ENCODE data around the gene KRT73.

Gene KRT73

DNA sequence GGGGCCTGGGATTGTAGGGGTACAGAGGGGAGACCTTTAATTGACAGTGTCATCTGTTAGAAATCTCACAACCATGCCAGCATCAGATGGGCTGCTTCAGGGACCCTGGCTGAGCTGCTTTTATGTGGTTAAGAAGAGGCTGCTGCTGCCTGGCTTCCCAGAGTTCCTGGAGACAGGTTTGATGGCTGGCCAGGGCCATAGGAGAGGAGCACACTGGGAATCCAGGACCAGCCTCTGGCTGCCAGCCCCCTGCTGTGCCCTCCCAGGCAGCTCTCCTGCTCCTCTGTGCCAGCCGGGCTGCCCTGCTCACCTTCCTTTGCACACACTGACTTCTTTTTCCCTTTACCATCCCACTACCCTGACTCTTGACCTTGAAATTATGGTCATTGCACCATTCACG lies 507 bp upstream of the KRT73 start:
- DNase-seq (ENCODE audit: low read depth in 3 of 3): no peak

- DNase-seq (ENCODE audit: low read depth in 3 of 3): no peak
Measured at GRCh38 chr12:52617403-52617785, 965 bp downstream of the KRT73 start.

GRCh38 chr12:52616680-52617402 lies 1.5 kb downstream of the KRT73 start:
- DNase-seq (ENCODE audit: low read depth in 3 of 3): no peak

GRCh38 chr12:52615912-52616311 lies 2.4 kb downstream of the KRT73 start:
- DNase-seq (ENCODE audit: low read depth in 3 of 3): no peak

GRCh38 chr12:52615208-52615868 lies 3.0 kb downstream of the KRT73 start:
- DNase-seq (ENCODE audit: low read depth in 3 of 3): no peak

DNA sequence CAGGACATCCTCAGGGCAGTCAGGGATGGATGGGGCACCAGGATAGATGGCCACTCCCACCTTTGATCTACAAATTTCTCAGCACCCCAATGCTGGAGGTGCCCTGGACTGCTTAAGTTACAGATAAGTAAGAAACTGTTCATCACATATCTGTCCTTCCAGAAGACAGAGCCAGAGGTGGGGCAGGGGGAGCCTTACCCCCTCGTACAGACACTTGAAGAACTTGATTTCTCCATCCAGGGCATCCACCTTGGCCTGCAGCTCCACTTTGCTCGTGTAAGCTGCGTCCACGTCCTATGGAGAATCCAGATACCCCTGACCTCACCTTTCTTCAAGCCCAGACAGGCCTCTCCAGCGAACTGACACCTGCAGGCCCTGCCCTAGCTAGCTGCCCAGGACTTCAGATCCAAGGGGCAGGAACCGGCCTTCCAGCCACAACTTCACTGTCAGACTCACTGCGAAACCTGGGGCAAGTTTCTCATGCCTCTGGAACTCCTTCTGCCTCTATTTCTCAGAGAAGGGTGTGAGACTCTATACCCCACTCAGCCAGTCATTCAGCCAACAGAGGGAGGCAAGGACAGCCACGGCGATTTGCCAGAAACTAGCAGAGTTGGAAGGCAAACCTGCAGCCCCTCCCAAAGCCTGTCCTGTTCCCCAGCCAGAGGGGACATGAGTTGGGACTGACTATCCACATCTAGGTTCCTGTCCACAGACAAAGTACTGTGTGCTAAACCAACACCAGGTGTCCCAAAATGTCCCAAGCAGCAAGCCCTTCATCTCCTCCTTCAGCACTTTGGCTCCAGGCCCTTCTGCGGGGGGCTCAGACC lies 3.8 kb downstream of the KRT73 start:
- DNase-seq (ENCODE audit: low read depth in 3 of 3): no peak

- DNase-seq (ENCODE audit: low read depth in 3 of 3): no peak
Measured at GRCh38 chr12:52613384-52614030, 4.9 kb downstream of the KRT73 start.

DNA sequence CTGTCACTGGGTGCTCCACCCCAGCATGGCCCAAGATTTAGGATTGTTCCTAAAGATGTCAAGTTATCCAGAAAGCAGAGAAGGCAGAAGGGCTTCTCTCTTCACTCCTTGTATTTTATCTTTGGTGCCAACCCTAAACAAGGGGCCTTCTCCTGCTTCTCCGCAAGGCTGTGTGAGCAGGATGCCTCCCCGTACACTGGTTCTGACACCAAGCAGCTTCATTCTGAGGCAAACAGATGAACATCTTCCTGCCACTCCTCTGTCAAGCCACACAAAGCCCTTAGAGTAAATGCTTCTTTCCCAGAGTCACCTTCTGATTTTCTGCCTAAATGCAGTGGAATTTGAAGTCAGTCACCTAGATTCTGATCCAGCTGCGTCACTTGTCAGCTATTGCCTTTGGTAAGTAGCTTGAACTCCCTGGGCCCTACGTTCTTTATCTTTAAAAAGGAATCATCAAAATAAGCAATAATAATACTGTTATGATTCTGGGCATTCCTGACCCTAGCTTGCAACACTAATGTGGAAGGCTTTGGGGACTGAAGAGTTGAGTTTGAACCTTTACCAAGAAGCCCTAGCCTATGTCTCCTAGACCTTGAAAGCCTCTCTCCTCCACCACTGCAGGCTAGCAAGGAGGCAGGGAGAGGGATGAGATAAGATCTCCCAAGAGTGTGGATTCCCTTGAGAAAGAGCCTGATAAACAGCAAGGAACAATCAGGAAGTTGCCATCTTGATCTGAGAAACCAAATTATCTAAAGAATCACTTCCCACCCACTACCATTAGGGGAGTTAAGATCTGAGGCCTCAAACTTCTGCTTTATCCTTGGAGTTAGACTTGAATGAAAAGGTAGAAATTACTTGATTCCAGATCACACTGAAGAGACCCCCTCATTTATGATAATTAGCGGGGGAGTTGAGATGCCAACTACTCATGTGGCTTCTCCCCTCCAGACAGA lies 5.7 kb downstream of the KRT73 start:
- no peak for DNase-seq (ENCODE audit: low read depth in 3 of 3)

- DNase-seq (ENCODE audit: low read depth in 3 of 3): no peak
Measured at GRCh38 chr12:52611080-52611468, 7.3 kb downstream of the KRT73 start.

DNA sequence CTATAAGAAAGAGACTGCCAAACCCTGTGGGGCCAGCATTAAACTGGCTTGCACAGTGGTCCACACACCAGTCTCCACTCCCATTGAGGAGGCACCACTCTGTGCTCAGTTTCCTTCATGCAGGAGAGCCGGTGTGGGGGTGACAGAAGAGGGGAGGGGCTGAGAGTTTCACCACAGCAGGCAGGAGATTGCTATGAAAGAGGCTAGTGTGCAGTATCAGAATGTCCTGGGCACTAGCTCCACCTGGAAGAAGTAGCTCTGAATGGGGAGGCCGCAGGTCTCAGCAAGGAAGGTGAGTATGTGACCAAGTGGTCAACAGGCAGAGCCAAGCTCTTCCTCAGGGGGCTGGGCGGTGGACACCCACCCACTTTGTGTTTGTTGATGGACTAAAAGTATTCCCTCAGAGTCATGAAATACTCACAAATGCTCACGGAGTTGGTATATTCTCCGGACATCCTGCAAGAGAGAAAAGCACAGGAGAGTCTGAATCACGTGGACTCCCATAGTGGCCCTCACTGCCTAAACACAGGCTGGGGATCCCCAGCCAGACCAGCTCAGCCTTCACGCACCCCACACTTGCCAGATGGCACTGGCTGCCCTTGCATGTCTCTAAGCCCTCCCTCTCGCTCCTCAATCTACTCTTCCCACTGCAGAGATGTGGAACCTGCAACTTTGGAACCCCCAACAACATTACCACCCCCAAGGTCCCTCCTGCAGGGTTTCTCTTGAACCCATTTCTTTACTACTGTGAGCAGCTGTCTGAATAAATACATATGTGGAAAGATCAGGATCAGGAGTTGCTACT lies 9.3 kb downstream of the KRT73 start:
- no peak for DNase-seq (ENCODE audit: low read depth in 3 of 3)

DNA sequence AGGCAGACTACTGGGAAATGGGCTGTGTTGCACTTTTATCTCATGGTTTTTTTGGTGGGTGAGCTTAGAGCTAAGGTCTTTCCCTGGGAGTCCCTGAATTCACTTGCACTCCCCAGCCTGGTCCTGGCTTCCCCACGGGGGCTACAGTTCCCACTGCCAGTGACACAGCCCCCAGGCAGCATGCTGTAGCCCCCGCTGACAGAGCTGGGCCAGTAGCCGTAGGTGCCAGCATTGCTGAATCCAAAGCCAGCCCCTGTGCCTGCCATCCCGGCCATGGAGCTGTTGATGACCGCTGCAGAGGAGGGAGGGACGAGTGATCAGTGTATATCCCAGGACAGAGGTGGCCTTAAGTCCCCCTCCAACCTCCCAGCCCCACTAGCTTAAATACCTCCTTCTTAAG lies 10.2 kb downstream of the KRT73 start:
- DNase-seq (ENCODE audit: low read depth in 3 of 3): no peak

DNA sequence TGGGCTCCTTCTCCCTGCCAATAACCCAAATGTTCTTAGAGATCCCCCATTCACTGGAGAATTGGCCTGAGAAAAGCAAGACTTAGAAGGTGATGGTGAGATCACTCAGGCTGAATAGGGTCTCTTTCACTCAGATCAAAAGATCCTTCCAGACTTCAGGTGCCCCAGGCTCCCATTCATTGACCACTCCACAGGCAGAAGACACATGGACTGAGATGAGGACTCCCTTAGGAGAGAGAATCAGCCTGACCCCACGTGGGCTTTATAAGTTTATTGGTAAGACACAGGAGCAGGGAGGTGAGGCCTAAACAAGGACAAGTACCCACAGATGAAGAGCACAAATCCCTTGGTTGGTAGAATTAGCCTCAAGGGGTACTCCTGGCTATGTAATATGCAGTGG lies 11.0 kb downstream of the KRT73 start:
- no peak for DNase-seq (ENCODE audit: low read depth in 3 of 3)

DNA sequence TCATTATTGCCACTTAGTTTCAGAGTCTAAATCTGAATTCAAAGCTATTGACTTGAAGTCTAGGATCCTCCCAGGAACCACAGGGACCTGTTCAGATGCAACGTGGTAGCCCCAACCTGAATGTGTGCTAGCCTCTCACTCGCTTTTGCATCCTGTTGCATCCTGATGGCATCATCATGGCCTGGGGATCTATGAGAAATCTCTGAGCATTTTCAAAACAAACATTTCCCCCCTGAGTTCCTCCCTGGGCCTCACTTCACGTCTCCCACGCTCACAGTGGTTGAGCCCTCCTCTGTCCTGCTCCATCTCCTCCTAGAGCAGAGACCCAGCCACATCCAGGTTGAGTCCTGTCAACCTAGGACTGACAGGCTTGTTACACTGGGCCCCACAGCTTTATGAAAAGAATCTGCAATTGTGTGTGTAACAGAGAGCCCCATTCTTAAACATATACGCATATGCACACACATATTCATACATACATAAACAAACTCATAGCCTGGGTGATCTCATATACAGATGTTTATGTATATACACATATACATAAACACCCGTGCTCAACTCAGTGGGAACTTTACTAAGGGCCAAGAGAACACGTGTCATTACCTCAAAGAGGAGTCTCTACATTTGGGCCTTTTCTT lies 11.7 kb downstream of the KRT73 start:
- DNase-seq (ENCODE audit: low read depth in 3 of 3): no peak

DNA sequence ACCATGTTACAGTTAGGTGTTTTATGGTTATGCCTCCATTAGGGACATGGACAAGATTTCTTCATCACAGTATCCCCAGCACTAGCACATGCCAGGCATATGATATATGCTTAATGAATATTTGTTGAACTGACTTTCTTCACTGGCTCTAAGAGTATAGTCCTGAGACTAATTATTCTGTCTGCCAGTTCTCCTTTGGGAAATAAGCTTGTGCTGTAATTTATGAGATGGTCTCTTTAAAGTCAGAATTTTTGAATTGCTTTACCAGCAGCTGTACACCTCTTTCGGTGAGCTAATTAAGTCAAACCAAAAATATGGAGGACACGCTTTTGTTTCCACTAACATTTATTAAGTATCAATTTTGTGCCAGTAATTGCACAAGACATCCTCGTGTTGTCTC lies 12.3 kb downstream of the KRT73 start:
- DNase-seq (ENCODE audit: low read depth in 3 of 3): no peak

- no peak for DNase-seq (ENCODE audit: low read depth in 3 of 3)
Measured at GRCh38 chr12:52605542-52605941, 12.8 kb downstream of the KRT73 start.

DNA sequence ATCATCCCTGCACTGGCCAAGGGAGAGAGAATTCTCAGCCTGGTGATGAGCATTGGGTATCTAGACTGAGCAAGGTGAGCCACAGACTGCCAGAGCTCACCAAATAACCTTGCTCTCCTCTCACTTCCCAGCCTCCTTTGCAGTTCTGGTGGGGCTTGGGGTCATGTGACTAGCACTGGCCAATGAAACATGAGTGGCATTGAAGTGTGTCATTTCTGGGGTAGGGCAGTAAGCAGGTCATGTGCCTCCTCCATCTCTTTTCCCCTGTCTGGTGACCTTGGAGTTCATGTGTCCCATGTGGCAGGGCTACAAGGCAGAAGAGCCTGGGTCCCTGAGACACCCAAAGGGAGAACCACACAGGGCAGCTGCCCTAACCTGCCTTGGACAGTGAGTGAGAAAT lies 13.5 kb downstream of the KRT73 start:
- no peak for DNase-seq (ENCODE audit: low read depth in 3 of 3)

GRCh38 chr12:52603314-52603713 lies 15.0 kb downstream of the KRT73 start:
- no peak for DNase-seq (ENCODE audit: low read depth in 3 of 3)

GRCh38 chr12:52602552-52602951 lies 15.8 kb downstream of the KRT73 start:
- DNase-seq (ENCODE audit: low read depth in 3 of 3): no peak

DNA sequence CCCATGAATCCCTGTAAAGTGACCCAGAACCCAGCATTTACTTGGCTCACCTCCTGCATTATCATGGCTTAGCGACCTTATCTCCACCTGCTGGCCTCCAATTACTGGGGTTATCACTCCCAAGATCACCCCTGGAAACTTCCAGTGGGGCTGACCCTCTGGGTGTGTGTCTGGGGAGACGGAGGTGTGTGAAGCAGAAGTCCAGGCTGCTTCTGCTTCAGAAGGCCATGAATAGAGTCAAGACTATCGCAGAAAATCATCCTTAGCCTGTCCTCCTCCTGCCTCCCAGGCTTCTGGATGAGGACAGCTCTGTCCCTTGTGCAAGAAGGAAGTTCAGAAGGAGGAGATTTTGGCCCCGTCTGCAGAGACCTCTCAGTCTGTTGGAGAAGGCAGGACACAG lies 16.7 kb downstream of the KRT73 start:
- DNase-seq (ENCODE audit: low read depth in 3 of 3): no peak

GRCh38 chr12:52600941-52601481 lies 17.3 kb downstream of the KRT73 start, which contains the start of gene KRT72:
Gene KRT72, minus strand, starts transcription at chr12:52601463. Its CDS starts 11 bp downstream, at chr12:52601452.
- no peak for DNase-seq (ENCODE audit: low read depth in 3 of 3)
